Transverse colon (tissue), 3 donors: ENCODE data around the gene KANSL3.

Experiments
- CTCF ChIP-seq, 5 experiments: fragments of 200-600 bp in 3 of 5; fragments of 450-650 bp in 2 of 5; sonication (generic) in 3 of 5; IDR thresholded peaks; 1 replicate in 2 of 5; 2 replicates in 3 of 5; pipeline ENCODE4 v1.5.1; 2016 to 2017; ENCODE audit warnings: antibody characterized with exemption in 5 of 5, inconsistent platforms in 3 of 5, mild to moderate bottlenecking in 2 of 5, moderate library complexity in 1 of 5
- EP300 ChIP-seq: sonication (generic); formaldehyde crosslinking; IDR thresholded peaks from one replicate; pipeline ENCODE4 v1.6.1; 2017; ENCODE audit warnings: antibody characterized with exemption, low read depth
- POLR2A ChIP-seq: fragments of 450-650 bp; IDR thresholded peaks from one replicate; pipeline ENCODE4 v1.6.1; 2016; ENCODE audit warnings: antibody characterized with exemption, mild to moderate bottlenecking, moderate library complexity

DNA sequence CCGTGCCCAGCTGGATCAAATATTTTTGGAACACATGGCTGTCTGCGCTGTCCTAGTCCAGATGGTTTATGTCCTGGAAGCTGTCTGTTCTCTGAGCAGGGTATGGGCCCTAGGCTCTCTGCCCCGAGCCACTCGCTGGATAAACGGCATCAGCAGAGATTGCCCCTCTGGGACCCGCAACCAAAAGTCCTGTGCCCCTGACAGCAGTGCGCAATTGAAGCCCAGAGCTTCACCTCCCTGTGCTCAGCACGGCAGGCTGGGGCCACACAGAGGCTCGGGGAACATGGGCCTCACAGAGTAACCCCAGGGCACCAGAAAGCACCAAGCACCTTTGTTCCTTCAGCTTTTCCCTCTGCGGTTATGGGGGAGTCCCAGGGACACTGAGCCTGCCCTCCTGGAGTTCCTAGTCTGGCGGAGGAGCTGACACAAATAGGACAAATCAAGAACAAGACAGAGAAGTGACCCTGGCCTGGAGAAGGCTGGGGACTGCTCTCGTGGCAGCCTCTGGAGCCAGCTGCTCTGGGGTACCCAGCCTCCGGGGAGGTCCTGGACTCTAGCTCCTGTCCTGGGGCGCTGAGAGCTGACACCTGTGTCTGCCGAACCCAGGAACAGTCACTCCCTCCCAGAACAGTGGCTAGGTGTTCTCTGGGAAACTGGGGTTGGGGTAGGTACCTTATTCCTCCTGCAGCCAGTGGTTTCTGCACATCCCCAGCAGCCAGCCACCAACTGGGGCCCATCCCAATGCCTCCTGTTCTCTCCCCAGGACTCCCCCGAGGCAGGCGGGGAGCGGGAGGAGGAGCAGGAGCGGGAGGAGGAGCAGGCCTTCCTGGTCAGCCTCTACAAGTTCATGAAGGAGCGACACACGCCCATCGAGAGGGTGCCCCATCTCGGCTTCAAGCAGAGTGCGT is 89.3 kb downstream of the KANSL3 start:
- TF ChIP-seq CTCF (IDR thresholded peaks at IDR 0.05) (no peak), POLR2A (no peak), EP300 (no peak)
